ENCODE measurements around the gene FAT4. TPM values are rescaled to one million over a fixed set of nuclear protein-coding genes. Genes with fewer than 3 reads are reported as not detected.

The FAT4 gene
- total RNA-seq, 1 donor from 2014 or later = 61.1 TPM

DNA sequence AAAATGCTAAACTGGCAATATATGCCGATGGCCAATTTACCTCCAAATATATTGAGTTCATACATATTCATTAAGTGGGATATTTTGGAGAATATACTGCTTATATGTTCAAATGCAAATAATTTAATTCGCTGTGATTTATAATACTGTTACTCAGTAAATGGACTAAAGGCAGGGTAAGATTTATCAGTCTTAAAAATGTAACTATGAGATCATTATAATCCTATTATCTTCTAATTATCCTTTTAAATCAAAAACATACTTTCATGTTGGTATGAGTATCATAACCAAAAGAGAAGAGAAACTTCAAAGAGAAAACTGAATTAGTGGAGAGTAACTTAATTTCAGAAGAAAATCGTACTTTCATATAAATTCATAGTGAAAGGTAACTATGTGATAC is 44.6 kb downstream of the FAT4 start:
- Mint-ChIP-seq H3K36me3 (no peaks in the 10 kb centered on the region), H3K9me3 (no peaks in the 10 kb centered on the region), H3K27ac (peak overlapping the region; percentile 60), H3K4me1 (peaks cover 27% of the 10 kb centered on the region), H3K4me3 (no peak overlapping the region), H3K27me3 (ENCODE audit: low read depth) (no peaks in the 10 kb centered on the region)
- DNase-seq (ENCODE audit: low spot score in 2 of 2, unreplicated experiment in 2 of 2) = no peak
- TF ChIP-seq, protein P1, sequence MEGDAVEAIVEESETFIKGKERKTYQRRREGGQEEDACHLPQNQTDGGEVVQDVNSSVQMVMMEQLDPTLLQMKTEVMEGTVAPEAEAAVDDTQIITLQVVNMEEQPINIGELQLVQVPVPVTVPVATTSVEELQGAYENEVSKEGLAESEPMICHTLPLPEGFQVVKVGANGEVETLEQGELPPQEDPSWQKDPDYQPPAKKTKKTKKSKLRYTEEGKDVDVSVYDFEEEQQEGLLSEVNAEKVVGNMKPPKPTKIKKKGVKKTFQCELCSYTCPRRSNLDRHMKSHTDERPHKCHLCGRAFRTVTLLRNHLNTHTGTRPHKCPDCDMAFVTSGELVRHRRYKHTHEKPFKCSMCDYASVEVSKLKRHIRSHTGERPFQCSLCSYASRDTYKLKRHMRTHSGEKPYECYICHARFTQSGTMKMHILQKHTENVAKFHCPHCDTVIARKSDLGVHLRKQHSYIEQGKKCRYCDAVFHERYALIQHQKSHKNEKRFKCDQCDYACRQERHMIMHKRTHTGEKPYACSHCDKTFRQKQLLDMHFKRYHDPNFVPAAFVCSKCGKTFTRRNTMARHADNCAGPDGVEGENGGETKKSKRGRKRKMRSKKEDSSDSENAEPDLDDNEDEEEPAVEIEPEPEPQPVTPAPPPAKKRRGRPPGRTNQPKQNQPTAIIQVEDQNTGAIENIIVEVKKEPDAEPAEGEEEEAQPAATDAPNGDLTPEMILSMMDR (IDR thresholded peaks at IDR 0.05; ENCODE audit: unreplicated experiment) = no peak

DNA sequence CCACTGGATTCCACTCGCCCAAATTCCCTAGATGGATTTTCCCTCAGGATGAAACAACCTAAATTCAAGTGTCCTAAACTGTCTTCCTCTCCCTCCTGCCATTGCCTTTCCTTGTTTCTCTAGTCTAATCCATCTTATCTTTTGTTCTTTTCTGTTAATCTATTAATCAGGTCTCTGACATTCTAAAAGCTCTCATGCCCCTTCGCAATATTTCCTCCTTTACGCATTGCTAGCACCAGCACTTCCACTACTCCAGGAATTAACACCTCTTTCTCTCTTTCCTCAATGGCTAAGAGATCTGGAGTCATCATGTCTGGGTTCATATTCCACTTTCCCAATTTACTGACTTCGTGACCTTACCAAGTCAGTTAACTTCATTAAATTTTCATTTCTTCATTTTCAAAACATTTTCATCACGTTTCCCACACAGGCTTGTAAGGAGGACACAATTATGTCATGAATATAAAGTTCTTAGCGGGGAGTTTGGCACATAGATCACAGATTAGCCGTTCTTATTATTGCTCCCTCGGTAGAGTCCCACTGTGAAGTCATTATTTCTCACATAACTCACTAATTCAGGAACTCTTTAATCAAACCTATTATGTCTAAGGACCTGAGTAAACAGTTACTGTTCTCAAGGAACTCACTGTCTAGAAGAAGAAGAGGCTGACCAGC is 45.3 kb downstream of the FAT4 start:
- peaks cover 4% of the 10 kb centered on the region for H3K9me3 Mint-ChIP-seq
- H3K4me3 Mint-ChIP-seq = no peak overlapping the region
- peaks cover 3% of the 10 kb centered on the region for H3K36me3 Mint-ChIP-seq
- H3K27ac Mint-ChIP-seq = peak overlapping the region; percentile 60
- TF ChIP-seq, protein P1 (IDR thresholded peaks at IDR 0.05; ENCODE audit: unreplicated experiment) = no peak
- H3K4me1 Mint-ChIP-seq = peaks cover 25% of the 10 kb centered on the region
- no peaks in the 10 kb centered on the region for H3K27me3 Mint-ChIP-seq (ENCODE audit: low read depth)
- no peak for DNase-seq (ENCODE audit: low spot score in 2 of 2, unreplicated experiment in 2 of 2)

DNA sequence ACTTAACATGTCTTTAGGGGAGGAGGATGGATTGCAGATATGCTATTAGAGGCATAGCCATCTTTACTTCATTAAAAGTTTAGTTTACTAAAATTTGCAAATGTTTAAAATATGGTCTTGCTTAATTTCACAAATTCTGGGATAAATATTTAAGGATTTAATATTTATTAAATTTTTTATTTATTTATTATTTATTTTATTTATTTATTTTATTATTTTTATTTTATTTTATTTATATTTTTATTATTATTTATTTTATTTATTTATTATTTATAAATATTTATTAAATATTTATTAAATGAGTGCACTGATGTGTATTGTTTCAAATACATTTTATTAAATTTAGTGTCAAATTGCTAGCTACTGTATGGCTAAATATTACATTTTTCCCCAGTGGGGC is 46.0 kb downstream of the FAT4 start:
- Mint-ChIP-seq H3K27ac (no peak overlapping the region), H3K4me1 (peaks cover 25% of the 10 kb centered on the region), H3K9me3 (peaks cover 4% of the 10 kb centered on the region), H3K36me3 (peaks cover 3% of the 10 kb centered on the region), H3K4me3 (no peak overlapping the region), H3K27me3 (ENCODE audit: low read depth) (no peaks in the 10 kb centered on the region)
- TF ChIP-seq, protein P1 (IDR thresholded peaks at IDR 0.05; ENCODE audit: unreplicated experiment) = no peak
- DNase-seq (ENCODE audit: low spot score in 2 of 2, unreplicated experiment in 2 of 2) = no peak
